SKM-1 treated with dmso at 0.1 percent for 144 hours (cell line): Measurements from ENCODE around the gene FXYD2.

Source experiments
- DNase-seq: peaks from one replicate; lab custom pipeline; 2025; ENCODE audit not compliant: unreplicated experiment; lab: John Stamatoyannopoulos, UW

Gene FXYD2

GRCh38 chr11:117770061-117770460 is 54.5 kb downstream of the FXYD2 start:
- DNase-seq = no peak
